A673 (cell line): ENCODE measurements around the gene CCNYL1.

ENCODE experiments used
- EZH2 ChIP-seq: fragments of 200-600 bp; sonication (generic); IDR thresholded peaks from 2 replicates; pipeline ENCODE4 v1.6.1; 2017; ENCODE audit warnings: borderline replicate concordance, low read depth, mild to moderate bottlenecking, mixed read lengths, antibody characterized with exemption, low read length; ENCODE audit not compliant: poor library complexity, severe bottlenecking
- TF ChIP-seq, protein P1 (sequence below): fragments of 300-800, 200-600 bp; sonication (generic); conservative IDR thresholded peaks from 2 replicates; pipeline ENCODE4 v1.5.1; 2017; ENCODE audit warnings: low read depth, mild to moderate bottlenecking, antibody characterized with exemption, low read length, moderate library complexity, mixed read lengths

DNA sequence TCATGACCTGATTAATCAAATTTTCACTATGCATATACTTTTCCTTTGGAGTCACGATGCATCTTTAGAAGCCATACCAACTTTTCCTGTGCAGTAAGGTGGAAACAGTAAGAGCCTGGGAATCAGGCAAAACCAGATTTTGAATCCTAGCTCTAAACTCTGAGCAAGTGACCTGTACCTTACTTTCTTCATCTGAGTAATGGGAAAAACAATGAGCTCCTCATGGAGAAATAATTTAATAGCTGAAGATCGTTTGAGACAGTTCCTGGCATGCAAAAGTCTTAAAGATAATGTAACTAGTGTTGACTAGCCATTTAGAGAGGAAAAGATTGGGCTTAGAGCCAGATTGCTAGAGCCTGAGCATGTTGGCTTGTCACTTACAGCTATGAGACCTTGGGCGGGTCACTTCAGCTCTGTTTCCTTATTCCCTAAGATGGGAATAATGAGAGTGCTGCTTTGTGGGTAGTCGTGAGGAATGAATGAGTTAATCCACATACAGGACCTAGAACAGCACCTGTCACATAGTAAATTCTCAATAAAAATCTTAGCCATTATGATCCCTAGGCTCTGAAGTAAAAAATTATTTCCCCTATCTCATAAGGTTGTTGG is 17.7 kb upstream of the CCNYL1 start:
- TF ChIP-seq, protein P1, sequence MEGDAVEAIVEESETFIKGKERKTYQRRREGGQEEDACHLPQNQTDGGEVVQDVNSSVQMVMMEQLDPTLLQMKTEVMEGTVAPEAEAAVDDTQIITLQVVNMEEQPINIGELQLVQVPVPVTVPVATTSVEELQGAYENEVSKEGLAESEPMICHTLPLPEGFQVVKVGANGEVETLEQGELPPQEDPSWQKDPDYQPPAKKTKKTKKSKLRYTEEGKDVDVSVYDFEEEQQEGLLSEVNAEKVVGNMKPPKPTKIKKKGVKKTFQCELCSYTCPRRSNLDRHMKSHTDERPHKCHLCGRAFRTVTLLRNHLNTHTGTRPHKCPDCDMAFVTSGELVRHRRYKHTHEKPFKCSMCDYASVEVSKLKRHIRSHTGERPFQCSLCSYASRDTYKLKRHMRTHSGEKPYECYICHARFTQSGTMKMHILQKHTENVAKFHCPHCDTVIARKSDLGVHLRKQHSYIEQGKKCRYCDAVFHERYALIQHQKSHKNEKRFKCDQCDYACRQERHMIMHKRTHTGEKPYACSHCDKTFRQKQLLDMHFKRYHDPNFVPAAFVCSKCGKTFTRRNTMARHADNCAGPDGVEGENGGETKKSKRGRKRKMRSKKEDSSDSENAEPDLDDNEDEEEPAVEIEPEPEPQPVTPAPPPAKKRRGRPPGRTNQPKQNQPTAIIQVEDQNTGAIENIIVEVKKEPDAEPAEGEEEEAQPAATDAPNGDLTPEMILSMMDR = no peak
- TF ChIP-seq EZH2 = no peak
